Activated naive CD8-positive, alpha-beta T cell (primary cell): ENCODE measurements around the gene MLX.
"Not testable (repeated sequence)": the region's sequence is repeated elsewhere in the genome, so short reads cannot be mapped to it uniquely, and the experiment has no call there.

Experiments
- H3K27ac Mint-ChIP-seq: one replicate; pipeline ENCODE4 v1.8.0; 2021; ENCODE audit warnings: mixed read lengths
- H3K27me3 Mint-ChIP-seq: one replicate; pipeline ENCODE4 v1.8.0; 2021; ENCODE audit warnings: mixed read lengths
- H3K36me3 Mint-ChIP-seq: one replicate; pipeline ENCODE4 v1.8.0; 2021; ENCODE audit warnings: mixed read lengths
- H3K4me1 Mint-ChIP-seq: one replicate; pipeline ENCODE4 v1.8.0; 2021; ENCODE audit warnings: low read depth, mixed read lengths
- H3K4me3 Mint-ChIP-seq: one replicate; pipeline ENCODE4 v1.8.0; 2021; ENCODE audit warnings: mild to moderate bottlenecking, mixed read lengths
- H3K9me3 Mint-ChIP-seq: one replicate; pipeline ENCODE4 v1.8.0; 2021; ENCODE audit warnings: low read depth, mixed read lengths

MLX gene

DNA sequence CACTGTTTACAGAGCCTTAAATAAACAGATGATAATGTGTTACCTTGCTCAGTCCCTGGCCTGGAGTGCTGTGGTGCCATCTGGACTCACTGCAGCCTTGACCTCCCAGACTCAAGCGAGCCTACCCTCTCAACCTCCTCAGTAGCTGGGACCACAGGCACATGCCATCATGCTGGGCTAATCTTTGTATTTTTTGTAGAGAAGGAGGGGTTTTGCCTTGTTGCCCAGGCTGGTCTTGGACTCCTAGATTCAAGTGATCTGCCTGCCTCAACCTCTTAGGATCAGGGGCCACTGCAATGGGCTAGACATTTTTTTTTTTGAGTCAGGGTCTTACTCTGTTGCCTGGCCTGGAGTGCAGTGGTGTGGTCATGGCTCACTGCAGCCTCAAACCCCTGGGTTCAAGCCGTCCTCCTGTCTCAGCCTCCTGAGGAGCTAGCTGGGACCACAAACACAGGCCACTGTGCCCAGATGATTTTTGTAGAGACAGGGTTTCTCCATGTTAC is 35.9 kb upstream of the MLX start:
- H3K4me3 Mint-ChIP-seq, result peak overlapping the region; percentile 84
- no peaks in the 10 kb centered on the region for H3K36me3 Mint-ChIP-seq
- H3K9me3 Mint-ChIP-seq, result no peaks in the 10 kb centered on the region
- peaks cover 49% of the 10 kb centered on the region for H3K4me1 Mint-ChIP-seq
- H3K27me3 Mint-ChIP-seq, result no peaks in the 10 kb centered on the region
- H3K27ac Mint-ChIP-seq, result peak overlapping the region; percentile 64

DNA sequence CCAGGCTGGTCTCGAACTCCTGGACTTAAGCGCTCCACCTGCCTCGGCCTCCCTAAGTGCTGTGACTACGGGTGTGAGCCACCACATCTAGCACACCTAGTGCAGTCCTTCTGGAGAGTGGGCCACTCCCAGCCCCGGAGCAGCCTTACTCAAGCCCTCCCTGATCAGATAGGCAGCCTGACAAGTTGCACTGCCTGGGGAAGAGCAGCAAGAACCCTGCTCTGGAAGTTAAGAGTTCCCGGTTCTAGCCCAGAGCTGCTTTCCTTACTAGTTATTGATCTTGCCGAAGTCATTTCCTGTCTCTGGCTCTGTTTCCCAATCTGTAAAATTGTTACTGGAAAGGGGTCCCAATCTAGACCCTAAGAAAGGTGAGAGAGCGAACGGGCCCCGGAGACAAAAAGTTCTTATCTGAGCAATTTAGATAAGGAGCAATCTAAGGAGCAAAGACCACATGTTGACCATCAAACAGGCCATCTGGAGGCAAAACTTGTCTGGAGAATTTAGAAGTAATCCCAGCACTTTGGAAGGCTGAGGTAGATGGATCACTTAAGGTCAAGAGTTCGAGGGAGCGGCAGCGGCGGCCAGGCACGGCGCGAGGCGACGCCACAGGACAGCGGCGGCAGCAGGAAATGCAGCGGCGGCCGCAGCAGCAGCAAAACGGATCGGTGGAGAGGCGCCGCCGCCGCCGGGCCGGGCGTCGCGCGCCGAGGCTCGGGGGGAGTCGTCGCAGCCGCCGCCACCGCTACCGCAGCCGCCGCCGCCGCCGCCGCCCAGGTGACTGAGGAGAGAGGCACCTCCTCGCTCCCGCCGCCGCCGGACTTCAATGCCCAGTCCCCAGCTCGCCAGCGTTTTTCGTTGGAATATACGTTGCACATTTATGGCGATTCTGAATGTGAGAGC is 35.2 kb upstream of the MLX start:
- peak overlapping the region; percentile 76 for H3K27ac Mint-ChIP-seq
- peaks cover 50% of the 10 kb centered on the region for H3K4me1 Mint-ChIP-seq
- no peaks in the 10 kb centered on the region for H3K36me3 Mint-ChIP-seq
- no peaks in the 10 kb centered on the region for H3K9me3 Mint-ChIP-seq
- H3K27me3 Mint-ChIP-seq, result no peaks in the 10 kb centered on the region
- H3K4me3 Mint-ChIP-seq, result peak overlapping the region; percentile 84

GRCh38 chr17:42535155-42536047 is 31.5 kb upstream of the MLX start:
- Mint-ChIP-seq H3K27ac (peak overlapping the region; percentile 66), H3K27me3 (no peaks in the 10 kb centered on the region), H3K9me3 (no peaks in the 10 kb centered on the region), H3K36me3 (no peaks in the 10 kb centered on the region), H3K4me3 (peak overlapping the region; percentile 82), H3K4me1 (peaks cover 42% of the 10 kb centered on the region)

DNA sequence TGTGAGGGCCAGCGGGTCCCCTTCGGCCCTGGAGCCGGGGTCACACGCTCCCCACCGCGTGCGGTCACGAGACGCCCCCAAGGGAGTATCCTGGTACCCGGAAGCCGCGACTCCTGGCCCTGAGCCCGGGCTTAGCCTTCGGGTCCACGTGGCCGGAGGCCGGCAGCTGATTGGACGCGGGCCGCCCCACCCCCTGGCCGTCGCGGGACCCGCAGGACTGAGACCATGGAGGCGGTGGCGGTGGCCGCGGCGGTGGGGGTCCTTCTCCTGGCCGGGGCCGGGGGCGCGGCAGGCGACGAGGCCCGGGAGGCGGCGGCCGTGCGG is 30.9 kb upstream of the MLX start, which contains the start of gene NAGLU:
Gene NAGLU, plus strand, starts transcription at position 194 of the 324 bp plus-strand sequence. Its CDS starts 32 bp downstream, at position 226.
- Mint-ChIP-seq H3K27ac (peak within 1 kb of the TSS; percentile 81), H3K36me3 (no peaks in the 10 kb centered on the region), H3K4me3 (peak within 1 kb of the TSS; percentile 88), H3K27me3 (no peaks in the 10 kb centered on the region), H3K9me3 (no peaks in the 10 kb centered on the region), H3K4me1 (peaks cover 42% of the 10 kb centered on the region)

GRCh38 chr17:42536372-42537155 is 30.3 kb upstream of the MLX start:
- H3K27me3 Mint-ChIP-seq, result no peaks in the 10 kb centered on the region
- peak overlapping the region; percentile 88 for H3K4me3 Mint-ChIP-seq
- H3K27ac Mint-ChIP-seq, result peak overlapping the region; percentile 81
- H3K36me3 Mint-ChIP-seq, result no peaks in the 10 kb centered on the region
- H3K4me1 Mint-ChIP-seq, result peaks cover 42% of the 10 kb centered on the region
- no peaks in the 10 kb centered on the region for H3K9me3 Mint-ChIP-seq

GRCh38 chr17:42537156-42537805 is 29.6 kb upstream of the MLX start:
- Mint-ChIP-seq H3K27me3 (no peaks in the 10 kb centered on the region), H3K9me3 (no peaks in the 10 kb centered on the region), H3K36me3 (no peaks in the 10 kb centered on the region), H3K4me1 (peaks cover 44% of the 10 kb centered on the region), H3K4me3 (peak overlapping the region; percentile 88), H3K27ac (peak overlapping the region; percentile 81)

- peaks cover 45% of the 10 kb centered on the region for H3K4me1 Mint-ChIP-seq
- no peaks in the 10 kb centered on the region for H3K27me3 Mint-ChIP-seq
- peak overlapping the region; percentile 81 for H3K4me3 Mint-ChIP-seq
- H3K36me3 Mint-ChIP-seq, result no peaks in the 10 kb centered on the region
- H3K9me3 Mint-ChIP-seq, result no peaks in the 10 kb centered on the region
- peak overlapping the region; percentile 61 for H3K27ac Mint-ChIP-seq
Measured at GRCh38 chr17:42537826-42538451, 29.0 kb upstream of the MLX start.

DNA sequence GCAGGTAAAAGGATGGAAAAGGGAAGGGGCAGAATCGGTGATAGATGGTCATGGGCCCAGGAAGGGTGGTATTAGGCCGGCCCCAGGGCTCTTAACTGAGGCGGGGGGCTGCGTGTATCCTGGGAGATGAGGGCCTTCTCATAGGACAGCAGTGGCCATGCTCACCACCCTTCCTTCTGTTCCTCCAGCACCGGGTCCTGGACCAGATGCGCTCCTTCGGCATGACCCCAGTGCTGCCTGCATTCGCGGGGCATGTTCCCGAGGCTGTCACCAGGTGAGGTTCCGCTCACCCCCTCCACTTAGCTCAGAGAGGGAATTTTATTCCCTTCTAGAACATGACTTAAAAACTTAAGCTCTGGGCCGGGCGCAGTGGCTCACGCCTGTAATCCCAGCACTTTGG is 28.4 kb upstream of the MLX start:
- H3K4me3 Mint-ChIP-seq, result no peak overlapping the region
- no peak overlapping the region for H3K27ac Mint-ChIP-seq
- H3K4me1 Mint-ChIP-seq, result peaks cover 43% of the 10 kb centered on the region
- H3K36me3 Mint-ChIP-seq, result no peaks in the 10 kb centered on the region
- H3K9me3 Mint-ChIP-seq, result no peaks in the 10 kb centered on the region
- no peaks in the 10 kb centered on the region for H3K27me3 Mint-ChIP-seq

GRCh38 chr17:42540558-42540957 is 26.3 kb upstream of the MLX start:
- H3K36me3 Mint-ChIP-seq, H3K4me3 Mint-ChIP-seq, H3K27me3 Mint-ChIP-seq, H3K9me3 Mint-ChIP-seq: not testable (repeated sequence)
- Mint-ChIP-seq H3K27ac (peak overlapping the region; percentile 80), H3K4me1 (peaks cover 36% of the 10 kb centered on the region)

DNA sequence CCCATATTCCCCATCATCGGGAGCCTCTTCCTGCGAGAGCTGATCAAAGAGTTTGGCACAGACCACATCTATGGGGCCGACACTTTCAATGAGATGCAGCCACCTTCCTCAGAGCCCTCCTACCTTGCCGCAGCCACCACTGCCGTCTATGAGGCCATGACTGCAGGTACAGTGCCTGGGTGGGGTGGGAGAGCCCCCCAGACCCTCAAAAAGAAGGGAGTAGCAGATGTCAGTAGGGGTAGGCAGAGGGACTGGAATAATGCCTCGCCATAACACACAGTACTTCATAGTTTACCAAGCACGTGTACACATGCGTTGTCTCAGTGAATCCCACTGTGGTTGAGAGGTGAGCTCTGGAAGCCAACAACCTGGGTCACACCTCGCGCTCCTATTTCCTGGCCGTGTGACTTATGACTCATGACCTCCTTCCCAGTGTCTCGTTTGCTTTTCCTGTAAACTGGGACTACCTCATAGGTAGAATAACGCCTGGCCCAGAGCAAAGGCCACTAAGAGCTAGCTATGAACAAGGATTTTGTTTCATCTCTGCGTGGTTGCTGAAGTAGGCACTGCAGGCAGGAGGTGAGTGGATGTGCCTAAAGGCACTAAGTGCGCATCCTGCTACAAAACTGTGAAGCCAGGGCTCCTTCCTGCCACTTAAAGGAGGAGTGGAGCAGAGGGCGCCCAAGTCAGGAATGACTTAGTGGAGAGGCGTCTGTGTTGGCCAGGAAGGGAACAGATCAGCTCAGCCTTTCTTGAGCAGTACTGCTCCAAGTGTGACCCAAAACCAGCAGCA is 25.7 kb upstream of the MLX start:
- H3K4me3 Mint-ChIP-seq, result peak overlapping the region; percentile 36
- H3K36me3 Mint-ChIP-seq, result no peaks in the 10 kb centered on the region
- no peaks in the 10 kb centered on the region for H3K27me3 Mint-ChIP-seq
- no peaks in the 10 kb centered on the region for H3K9me3 Mint-ChIP-seq
- peaks cover 34% of the 10 kb centered on the region for H3K4me1 Mint-ChIP-seq
- peak overlapping the region; percentile 80 for H3K27ac Mint-ChIP-seq

GRCh38 chr17:42543190-42544079 is 23.5 kb upstream of the MLX start:
- Mint-ChIP-seq H3K9me3 (no peaks in the 10 kb centered on the region), H3K4me3 (no peak overlapping the region), H3K4me1 (peaks cover 23% of the 10 kb centered on the region), H3K27ac (no peak overlapping the region), H3K27me3 (no peaks in the 10 kb centered on the region), H3K36me3 (no peaks in the 10 kb centered on the region)

DNA sequence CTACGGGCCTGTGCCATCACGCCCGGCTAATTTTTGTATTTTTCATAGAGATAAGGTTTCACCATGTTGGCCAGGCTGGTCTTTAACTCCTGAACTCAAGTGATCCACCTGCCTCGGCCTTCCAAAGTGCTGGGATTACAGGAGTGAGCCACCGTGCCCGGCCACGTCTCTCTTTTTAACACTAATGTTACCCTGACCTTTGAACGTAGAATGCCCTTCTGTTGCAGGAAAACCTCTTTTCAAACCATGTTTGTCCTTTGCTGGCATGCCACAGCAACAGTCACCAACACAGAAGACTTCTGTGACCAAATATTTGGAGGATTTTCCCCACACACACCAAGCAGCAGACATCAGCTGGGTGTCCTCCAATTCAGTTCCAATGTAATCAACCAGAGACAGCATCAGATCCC is 22.0 kb upstream of the MLX start:
- H3K9me3 Mint-ChIP-seq, result no peaks in the 10 kb centered on the region
- no peak overlapping the region for H3K27ac Mint-ChIP-seq
- H3K4me1 Mint-ChIP-seq, result peaks cover 30% of the 10 kb centered on the region
- H3K27me3 Mint-ChIP-seq, result no peaks in the 10 kb centered on the region
- H3K36me3 Mint-ChIP-seq, result no peaks in the 10 kb centered on the region
- H3K4me3 Mint-ChIP-seq, result no peak overlapping the region
